ENCODE measurements around the gene SAMD4B.
A peak's percentile ranks its signal among the peaks of the same experiment; 100 is the strongest.

The SAMD4B gene

DNA sequence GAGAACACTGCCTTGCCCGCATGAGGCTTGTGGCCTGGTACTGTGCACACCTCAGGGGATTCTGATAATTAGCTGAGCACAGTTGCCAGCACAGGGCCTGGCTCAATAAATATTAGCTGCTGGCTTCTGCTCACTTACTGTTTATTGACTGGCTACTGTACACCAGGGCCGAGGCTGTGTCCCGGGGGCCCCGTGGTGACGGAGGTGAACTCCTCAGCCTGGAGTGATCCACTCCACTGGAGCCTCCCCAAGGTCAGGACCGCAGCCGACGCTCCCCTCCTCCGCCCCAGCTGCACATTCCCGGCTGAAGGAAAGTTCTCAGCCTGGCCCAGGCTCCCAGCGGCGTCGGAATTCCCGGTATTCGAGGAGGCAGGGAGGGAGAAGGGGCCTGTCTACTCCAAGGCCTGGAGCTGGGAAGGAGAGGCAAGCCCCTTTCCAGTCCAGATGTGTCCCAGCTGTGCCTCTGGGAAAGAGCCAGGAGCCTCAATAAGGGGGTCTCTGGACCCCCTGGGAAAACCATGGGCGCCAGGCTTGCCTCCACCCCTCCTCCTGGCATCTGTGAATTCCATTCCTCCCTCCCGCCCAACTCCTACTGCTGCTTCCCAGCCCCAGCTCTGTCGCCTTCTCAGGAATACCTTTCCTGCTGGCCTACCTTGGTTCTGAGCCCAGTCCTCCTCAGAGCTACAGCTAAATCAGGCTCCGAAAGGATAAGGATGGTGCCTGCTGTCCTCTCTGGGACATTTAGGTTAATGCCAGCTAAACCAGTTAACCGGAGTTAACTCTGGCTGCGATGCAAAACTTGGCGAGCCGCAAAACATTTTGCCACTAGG lies 86.3 kb downstream of the SAMD4B start:
- DNase-seq: no peak

DNA sequence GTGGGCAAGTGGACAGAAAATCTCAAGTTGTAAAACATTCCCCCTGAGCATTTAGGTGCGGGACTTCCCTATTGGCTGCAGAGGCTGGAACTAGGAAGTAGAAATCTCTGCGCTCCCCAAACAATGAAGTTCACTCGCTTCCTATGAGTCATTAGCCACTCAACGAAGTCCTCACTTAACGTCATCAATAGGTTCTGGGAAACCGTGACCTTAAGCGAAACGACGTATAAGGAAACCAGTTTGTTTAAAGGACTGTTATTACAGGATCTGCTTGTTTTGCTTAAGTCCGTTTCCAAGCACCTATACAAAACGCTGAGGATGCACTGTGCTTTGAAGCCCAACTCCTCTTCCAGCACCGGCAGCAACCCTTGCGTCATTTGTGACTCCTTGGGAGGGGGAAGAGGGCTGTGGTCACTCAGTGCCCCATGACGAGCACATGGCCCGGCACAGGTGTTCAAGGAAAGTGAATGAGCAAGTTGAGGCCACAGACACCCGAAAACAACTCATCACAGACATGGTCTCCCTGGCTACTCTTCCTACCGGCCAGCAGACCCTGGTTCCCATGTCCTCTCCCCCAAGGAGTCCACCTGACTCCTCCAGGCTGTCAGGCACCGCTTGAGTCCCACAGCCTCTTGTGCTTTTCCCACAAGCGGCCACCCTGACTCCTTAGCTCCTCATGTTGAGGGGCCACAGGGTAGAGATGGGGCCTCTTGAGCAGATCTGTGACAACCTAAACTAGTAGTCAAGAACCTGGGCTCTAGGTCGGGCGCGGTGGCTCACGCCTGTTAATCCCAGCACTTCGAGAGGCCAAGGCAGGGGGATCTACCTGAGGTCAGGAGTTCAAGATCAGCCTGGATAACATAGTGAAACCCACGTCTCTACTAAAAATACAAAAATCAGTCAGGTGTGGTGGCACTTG lies 88.7 kb downstream of the SAMD4B start:
- peak; percentile 34 to 38 (median 35) for DNase-seq

DNA sequence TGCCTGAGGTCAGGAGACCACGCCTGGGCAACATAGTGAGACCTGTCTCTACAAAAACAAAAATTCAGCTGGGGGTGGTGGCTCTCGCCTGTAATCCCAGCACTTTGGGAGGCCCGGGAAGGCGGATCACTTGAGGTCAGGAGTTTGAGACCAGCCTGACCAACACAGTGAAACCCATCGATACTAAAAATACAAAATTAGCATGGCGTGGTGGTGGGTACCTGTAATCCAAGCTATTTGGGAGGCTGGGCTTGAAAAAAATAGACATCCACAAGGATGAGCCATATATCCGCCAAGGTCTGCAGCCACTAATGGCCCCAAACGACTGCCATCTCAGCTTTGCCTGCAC lies 90.4 kb downstream of the SAMD4B start:
- DNase-seq: no peak

GRCh38 chr19:39433480-39434079 lies 91.4 kb downstream of the SAMD4B start:
- no peak for DNase-seq

DNA sequence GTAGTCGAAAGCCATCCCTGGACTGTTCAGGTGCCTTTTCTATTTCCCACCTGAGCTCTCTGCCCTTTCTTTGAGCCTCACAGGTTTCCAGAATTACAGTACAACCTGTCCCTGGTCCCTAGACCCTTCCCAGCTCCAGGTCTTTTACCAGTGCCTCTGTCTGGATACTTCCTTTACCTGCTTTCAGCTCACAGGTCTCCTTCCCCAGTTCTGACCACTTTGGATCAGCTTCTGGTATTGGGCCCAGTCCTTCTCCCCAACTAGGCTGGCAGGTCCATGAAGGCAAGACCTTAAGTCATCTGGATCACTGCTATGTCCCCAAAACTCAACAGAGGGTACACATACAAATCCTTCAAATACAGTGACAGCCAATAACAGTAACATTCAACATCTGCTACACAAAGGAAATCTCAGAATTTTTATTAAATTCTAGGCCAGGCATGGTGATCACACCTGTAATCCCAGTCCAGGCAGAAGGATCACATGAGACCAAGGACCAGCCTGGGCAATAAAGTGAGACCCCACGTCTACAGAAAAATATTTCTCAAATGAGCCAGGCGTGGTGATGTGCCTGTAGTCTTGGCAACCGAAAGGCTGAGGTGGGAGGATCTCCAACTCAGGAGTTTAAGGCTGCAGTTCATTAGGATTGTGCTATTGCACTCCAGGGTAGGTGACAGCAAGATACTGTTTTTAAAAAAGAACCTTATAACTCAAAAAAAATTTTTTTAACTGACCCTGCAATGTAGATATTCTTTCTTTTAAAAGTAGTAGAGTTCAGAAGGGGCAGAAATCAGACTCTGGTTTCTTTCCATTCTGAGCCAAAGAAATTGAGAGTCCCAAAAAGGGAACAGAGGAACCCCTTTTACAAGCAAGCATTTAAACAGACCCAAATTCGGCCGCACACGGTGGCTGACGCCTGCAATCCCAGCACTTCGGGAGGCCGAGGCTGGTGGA lies 92.2 kb downstream of the SAMD4B start:
- DNase-seq: no peak

Data from activated CD4-positive, CD25-positive, alpha-beta regulatory T cell (primary cell).